HepG2 (cell line): Measurements from ENCODE around the gene CYB5R3. TPM values are rescaled to one million over a fixed set of nuclear protein-coding genes. Genes with fewer than 3 reads are reported as not detected.

Experiments
- ADNP ChIP-seq: sonication (generic); formaldehyde crosslinking; IDR thresholded peaks from 2 replicates; pipeline ENCODE4 v1.4.0; 2020; ENCODE audit warnings: missing genetic modification reagents
- ATF3 ChIP-seq: sonication (generic); formaldehyde crosslinking; IDR thresholded peaks from 2 replicates; pipeline ENCODE4 v1.4.0; 2020; ENCODE audit warnings: missing genetic modification reagents
- DRAP1 ChIP-seq: IDR thresholded peaks from 2 replicates; pipeline ENCODE4 v1.6.1; 2016; ENCODE audit warnings: missing genetic modification reagents, missing compliant biosample characterization
- ETV5 ChIP-seq: IDR thresholded peaks from 2 replicates; pipeline ENCODE4 v1.6.1; 2018; ENCODE audit warnings: missing biosample characterization, missing genetic modification reagents, inconsistent platforms, borderline replicate concordance
- FOSL2 ChIP-seq: sonication (generic); formaldehyde crosslinking; IDR thresholded peaks from 2 replicates; pipeline ENCODE4 v1.4.0; 2020; ENCODE audit warnings: missing genetic modification reagents
- GABPB1 ChIP-seq: IDR thresholded peaks from 2 replicates; pipeline ENCODE4 v1.6.1; 2016; ENCODE audit warnings: mild to moderate bottlenecking, missing genetic modification reagents, moderate library complexity, missing compliant biosample characterization
- HMGA1 ChIP-seq: sonication (generic); formaldehyde crosslinking; conservative IDR thresholded peaks from 2 replicates; pipeline ENCODE4 v1.4.0; 2020; ENCODE audit warnings: missing genetic modification reagents
- JUND ChIP-seq: sonication (generic); formaldehyde crosslinking; IDR thresholded peaks from 2 replicates; pipeline ENCODE4 v1.8.0; 2022; ENCODE audit warnings: mild to moderate bottlenecking, missing genetic modification reagents
- KDM1A ChIP-seq: IDR thresholded peaks from 2 replicates; pipeline ENCODE4 v1.6.1; 2016; ENCODE audit warnings: missing compliant biosample characterization
- POGK ChIP-seq: sonication (generic); formaldehyde crosslinking; conservative IDR thresholded peaks from 2 replicates; pipeline ENCODE4 v1.8.0; 2022; ENCODE audit warnings: mild to moderate bottlenecking, moderate library complexity, missing genetic modification reagents
- RARG ChIP-seq: sonication (generic); formaldehyde crosslinking; IDR thresholded peaks from 2 replicates; pipeline ENCODE4 v1.4.0; 2020; ENCODE audit warnings: low read depth, mild to moderate bottlenecking, missing genetic modification reagents
- RCOR2 ChIP-seq: IDR thresholded peaks from 2 replicates; pipeline ENCODE4 v1.6.1; 2016; ENCODE audit warnings: missing biosample characterization, missing genetic modification reagents
- RXRA ChIP-seq: sonication (generic); formaldehyde crosslinking; IDR thresholded peaks from 2 replicates; pipeline ENCODE4 v1.5.1; 2020; ENCODE audit warnings: missing genetic modification reagents
- SALL1 ChIP-seq: sonication (generic); formaldehyde crosslinking; IDR thresholded peaks from 2 replicates; pipeline ENCODE4 v1.8.0; 2022; ENCODE audit warnings: mild to moderate bottlenecking, missing genetic modification reagents
- SAP130 ChIP-seq: IDR thresholded peaks from 2 replicates; pipeline ENCODE4 v1.6.1; 2016; ENCODE audit warnings: low read depth
- TMF1 ChIP-seq: sonication (generic); formaldehyde crosslinking; IDR thresholded peaks from 2 replicates; pipeline ENCODE4 v1.8.1; 2022; ENCODE audit warnings: low read depth, missing genetic modification reagents
- ZFP36 ChIP-seq: fragments of 150-350 bp; IDR thresholded peaks from 2 replicates; pipeline ENCODE4 v1.6.1; 2018; ENCODE audit warnings: borderline replicate concordance, low read length, low read depth; ENCODE audit not compliant: partially characterized antibody
- ZMYM3 ChIP-seq: sonication (generic); formaldehyde crosslinking; IDR thresholded peaks from 2 replicates; pipeline ENCODE4 v1.5.1; 2020; ENCODE audit warnings: mild to moderate bottlenecking, missing genetic modification reagents
- ZNF121 ChIP-seq: sonication (generic); formaldehyde crosslinking; IDR thresholded peaks from 2 replicates; pipeline ENCODE4 v1.5.0; 2020; ENCODE audit warnings: mild to moderate bottlenecking, missing genetic modification reagents
- ZNF3 ChIP-seq: IDR thresholded peaks from 2 replicates; pipeline ENCODE4 v1.7.0; 2017; ENCODE audit warnings: inconsistent platforms
- ZSCAN25 ChIP-seq: sonication (generic); formaldehyde crosslinking; IDR thresholded peaks from 2 replicates; pipeline ENCODE4 v1.8.0; 2022; ENCODE audit warnings: mild to moderate bottlenecking, missing genetic modification reagents
- polyA plus RNA-seq, 8 experiments: library from polyadenylated mRNA; depleted of rRNA in 3 of 8; stranded (reverse) in 7 of 8; unstranded in 1 of 8; fragments of >200 nt; fragmentation: Illumina TruSeq in 4 of 8; extraction: Trizol in 4 of 8; gene quantifications; 2 replicates each; pipeline versions ENCODE4 v1.2.1 to v1.2.3, GENCODE V29; 2011 to 2016; ENCODE audit warnings: low read depth in 4 of 8, missing spikeins in 1 of 8, mixed read lengths in 1 of 8; ENCODE audit not compliant: insufficient read depth in 1 of 8
- total RNA-seq, 5 experiments: library from RNA; depleted of rRNA; stranded (reverse); fragments of >200 nt; fragmentation: Illumina TruSeq; extraction: Trizol; gene quantifications; 2 replicates each; pipeline ENCODE4 v1.2.3, GENCODE V29; 2016; ENCODE audit warnings: low read depth in 1 of 5
- TF ChIP-seq, protein P1 (sequence below): IDR thresholded peaks from 2 replicates; pipeline ENCODE4 v1.6.1; 2012; ENCODE audit warnings: inconsistent platforms

The CYB5R3 gene
- total and polyA plus RNA-seq, 2 of the 13 experiments (the other 11 are each of a cell fraction or from before 2014, with no cell fraction given), result 32.4 to 305 TPM

DNA sequence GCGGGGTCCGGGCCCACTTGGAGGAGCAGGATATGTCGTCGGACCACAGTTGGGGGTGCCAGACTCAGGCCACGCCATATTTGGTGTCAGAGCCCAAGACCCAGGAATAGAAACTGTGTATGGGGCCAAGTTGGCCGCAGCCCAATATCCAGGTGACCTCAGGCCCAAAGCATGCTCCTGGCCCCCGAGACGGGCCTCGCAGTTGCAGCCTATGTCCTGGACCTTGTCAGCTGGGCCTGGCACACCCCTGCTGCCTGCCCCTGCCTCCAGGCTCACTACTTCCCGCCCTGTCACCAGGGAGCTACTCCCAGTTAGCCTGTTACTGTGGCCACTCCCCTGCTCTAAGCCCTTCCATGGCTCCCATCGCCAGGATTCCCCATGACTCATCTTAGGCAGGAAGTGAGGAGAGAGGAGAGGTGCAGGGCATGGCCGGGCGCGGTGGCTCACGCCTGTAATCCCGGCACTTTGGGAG is 48.4 kb upstream of the CYB5R3 start (continued):
- TF ChIP-seq RARG, result no peak
- peak; percentile 56 for TF ChIP-seq SAP130 (CRISPR knock-in tag)
- peak; percentile 73 for TF ChIP-seq ATF3
- TF ChIP-seq DRAP1, result no peak
- peak; percentile 28; the same call in 1 of the 2 replicates for TF ChIP-seq ETV5 (CRISPR knock-in tag)
- peak; percentile 71 for TF ChIP-seq JUND (CRISPR knock-in tag)
- peak; percentile 72; the same call in 1 of the 2 replicates for TF ChIP-seq KDM1A (CRISPR knock-in tag)
- TF ChIP-seq POGK (CRISPR knock-in tag), result no peak
- TF ChIP-seq TMF1 (CRISPR knock-in tag), result no peak
- no peak for TF ChIP-seq HMGA1 (CRISPR knock-in tag)
- TF ChIP-seq ZNF121 (CRISPR knock-in tag), result peak; percentile 68; the same call in 1 of the 2 replicates
- TF ChIP-seq FOSL2, result peak; percentile 91
- TF ChIP-seq ZFP36, result peak; percentile 71
- peak; percentile 40; the same call in 1 of the 2 replicates for TF ChIP-seq ADNP (CRISPR knock-in tag)
- TF ChIP-seq ZSCAN25, result peak; percentile 59; the same call in 1 of the 2 replicates
- 0 out of 2 replicates have a peak, but pooled peaks have one; percentile 35 for TF ChIP-seq ZNF3
- TF ChIP-seq SALL1 (CRISPR knock-in tag), result peak; percentile 35; the same call in 1 of the 2 replicates
- peak; percentile 36 for TF ChIP-seq GABPB1 (CRISPR knock-in tag)
- peak; percentile 47; the same call in 1 of the 2 replicates for TF ChIP-seq RXRA
- peak; percentile 52; the same call in 1 of the 2 replicates for TF ChIP-seq RCOR2 (CRISPR knock-in tag)
- peak; percentile 81 for TF ChIP-seq ZMYM3 (CRISPR knock-in tag)
- TF ChIP-seq, protein P1, sequence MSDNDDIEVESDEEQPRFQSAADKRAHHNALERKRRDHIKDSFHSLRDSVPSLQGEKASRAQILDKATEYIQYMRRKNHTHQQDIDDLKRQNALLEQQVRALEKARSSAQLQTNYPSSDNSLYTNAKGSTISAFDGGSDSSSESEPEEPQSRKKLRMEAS, result peak; percentile 31
